ENCODE data around the gene CCDC12.
A peak's percentile ranks its signal among the peaks of the same experiment; 100 is the strongest.

Gene CCDC12

GRCh38 chr3:46958467-46959160 lies 17.9 kb downstream of the CCDC12 start:
- DNase-seq (ENCODE audit: low spot score): no peak
- no peak for FAIRE-seq

- no peak for FAIRE-seq
- DNase-seq (ENCODE audit: low spot score): no peak
Observed at GRCh38 chr3:46957092-46957820, 19.3 kb downstream of the CCDC12 start.

GRCh38 chr3:46955801-46956259 lies 20.7 kb downstream of the CCDC12 start:
- DNase-seq (ENCODE audit: low spot score) (no peak), FAIRE-seq (no peak)

GRCh38 chr3:46955157-46955556 lies 21.4 kb downstream of the CCDC12 start:
- no peak for FAIRE-seq
- no peak for DNase-seq (ENCODE audit: low spot score)

GRCh38 chr3:46954178-46954577 lies 22.4 kb downstream of the CCDC12 start:
- DNase-seq (ENCODE audit: low spot score) (no peak), FAIRE-seq (no peak)

- DNase-seq (ENCODE audit: low spot score): no peak
- FAIRE-seq: no peak
Observed at GRCh38 chr3:46953234-46954010, 23.1 kb downstream of the CCDC12 start.

GRCh38 chr3:46952813-46953212 lies 23.7 kb downstream of the CCDC12 start:
- DNase-seq (ENCODE audit: low spot score) (no peak), FAIRE-seq (peak; percentile 59)

GRCh38 chr3:46950650-46951241 lies 25.8 kb downstream of the CCDC12 start:
- FAIRE-seq (no peak), DNase-seq (ENCODE audit: low spot score) (no peak)

GRCh38 chr3:46950177-46950576 lies 26.4 kb downstream of the CCDC12 start:
- DNase-seq (ENCODE audit: low spot score) (no peak), FAIRE-seq (no peak)

GRCh38 chr3:46948830-46949671 lies 27.5 kb downstream of the CCDC12 start:
- no peak for FAIRE-seq
- no peak for DNase-seq (ENCODE audit: low spot score)

- no peak for DNase-seq (ENCODE audit: low spot score)
- no peak for FAIRE-seq
Observed at GRCh38 chr3:46947981-46948791, 28.4 kb downstream of the CCDC12 start.

GRCh38 chr3:46947546-46947901 lies 29.0 kb downstream of the CCDC12 start:
- FAIRE-seq (no peak), DNase-seq (ENCODE audit: low spot score) (no peak)

GRCh38 chr3:46946856-46947545 lies 29.5 kb downstream of the CCDC12 start:
- DNase-seq (ENCODE audit: low spot score): no peak
- FAIRE-seq: no peak

GRCh38 chr3:46946416-46946815 lies 30.1 kb downstream of the CCDC12 start:
- no peak for DNase-seq (ENCODE audit: low spot score)
- no peak for FAIRE-seq

- FAIRE-seq: no peak
- DNase-seq (ENCODE audit: low spot score): no peak
Observed at GRCh38 chr3:46944191-46944590, 32.4 kb downstream of the CCDC12 start.

GRCh38 chr3:46943237-46944187 lies 33.0 kb downstream of the CCDC12 start:
- DNase-seq (ENCODE audit: low spot score): no peak
- FAIRE-seq: no peak

GRCh38 chr3:46942481-46943236 lies 33.9 kb downstream of the CCDC12 start:
- DNase-seq (ENCODE audit: low spot score): no peak
- FAIRE-seq: no peak

GRCh38 chr3:46942076-46942475 lies 34.5 kb downstream of the CCDC12 start:
- peak; percentile 9 for FAIRE-seq

More at GRCh38 chr3:46942076-46942475, 34.5 kb downstream of the CCDC12 start:
- no peak for DNase-seq (ENCODE audit: low spot score)
